Fibroblast of villous mesenchyme (primary cell): ENCODE measurements around the gene ZNF518A. TPM values are rescaled to one million over a fixed set of nuclear protein-coding genes. Genes with fewer than 3 reads are reported as not detected.

Experiments used
- DNase-seq: peaks from one replicate; pipeline ENCODE4 v3.0.0-alpha.2; 2010; ENCODE audit warnings: low read depth
- H3K4me3 ChIP-seq: 2 replicates; pipeline ENCODE4 v1.5.1; 2011; ENCODE audit warnings: low read depth, mild to moderate bottlenecking, low read length
- total RNA-seq: library from RNA; depleted of rRNA; stranded (reverse); fragments of >200 nt; gene quantifications from 2 replicates; pipeline ENCODE4 v1.2.3, GENCODE V29; 2012
- TF ChIP-seq, protein P1 (sequence below): IDR thresholded peaks from 2 replicates; pipeline ENCODE4 v1.5.1; 2012; ENCODE audit warnings: low read depth, mild to moderate bottlenecking, low read length; ENCODE audit not compliant: insufficient read depth

The ZNF518A gene
- total RNA-seq, 1 donor = 19.9 TPM

DNA sequence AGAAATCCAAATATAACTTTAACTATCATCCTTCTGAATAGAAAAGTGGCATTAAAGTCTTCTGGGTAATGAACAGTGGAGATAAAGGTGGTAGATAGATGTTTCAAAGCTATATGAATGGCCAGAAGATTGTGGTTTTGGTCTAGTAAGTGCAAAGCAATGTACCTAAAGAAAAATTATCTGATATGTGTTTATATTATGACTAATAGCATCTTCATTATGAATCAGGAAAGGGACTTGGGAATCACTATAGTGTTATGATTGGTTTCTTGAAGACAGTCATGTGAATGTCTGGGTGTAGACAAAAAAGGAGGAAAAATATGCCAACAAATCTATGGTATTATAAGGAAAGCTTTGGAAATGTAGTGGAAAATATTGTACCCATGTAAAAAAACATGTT lies 3.0 kb downstream of the ZNF518A start:
- no peak for DNase-seq
- TF ChIP-seq, protein P1, sequence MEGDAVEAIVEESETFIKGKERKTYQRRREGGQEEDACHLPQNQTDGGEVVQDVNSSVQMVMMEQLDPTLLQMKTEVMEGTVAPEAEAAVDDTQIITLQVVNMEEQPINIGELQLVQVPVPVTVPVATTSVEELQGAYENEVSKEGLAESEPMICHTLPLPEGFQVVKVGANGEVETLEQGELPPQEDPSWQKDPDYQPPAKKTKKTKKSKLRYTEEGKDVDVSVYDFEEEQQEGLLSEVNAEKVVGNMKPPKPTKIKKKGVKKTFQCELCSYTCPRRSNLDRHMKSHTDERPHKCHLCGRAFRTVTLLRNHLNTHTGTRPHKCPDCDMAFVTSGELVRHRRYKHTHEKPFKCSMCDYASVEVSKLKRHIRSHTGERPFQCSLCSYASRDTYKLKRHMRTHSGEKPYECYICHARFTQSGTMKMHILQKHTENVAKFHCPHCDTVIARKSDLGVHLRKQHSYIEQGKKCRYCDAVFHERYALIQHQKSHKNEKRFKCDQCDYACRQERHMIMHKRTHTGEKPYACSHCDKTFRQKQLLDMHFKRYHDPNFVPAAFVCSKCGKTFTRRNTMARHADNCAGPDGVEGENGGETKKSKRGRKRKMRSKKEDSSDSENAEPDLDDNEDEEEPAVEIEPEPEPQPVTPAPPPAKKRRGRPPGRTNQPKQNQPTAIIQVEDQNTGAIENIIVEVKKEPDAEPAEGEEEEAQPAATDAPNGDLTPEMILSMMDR = no peak
- H3K4me3 ChIP-seq = no peak overlapping the region

GRCh38 chr10:96136810-96137209 lies 6.7 kb downstream of the ZNF518A start:
- TF ChIP-seq, protein P1 = no peak

DNA sequence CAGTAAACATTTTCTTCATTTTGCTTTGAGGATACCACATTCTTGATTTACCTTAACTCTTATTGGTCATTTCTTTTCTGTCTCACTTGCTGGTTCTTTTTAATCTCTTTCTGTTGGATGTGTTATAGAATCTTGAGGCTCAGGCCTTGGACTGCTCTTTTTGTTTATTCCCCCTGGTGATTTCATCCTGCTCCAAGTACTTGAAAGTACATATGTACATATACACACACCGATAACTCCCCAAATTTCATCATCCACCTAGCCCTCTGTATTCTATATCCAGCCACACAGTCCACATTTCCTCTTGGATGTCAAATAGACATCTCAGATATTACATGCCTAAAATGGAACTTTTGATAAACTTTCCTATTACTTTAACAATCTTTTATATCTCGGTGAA lies 7.5 kb downstream of the ZNF518A start:
- H3K4me3 ChIP-seq = no peak overlapping the region
- TF ChIP-seq, protein P1 = no peak
- no peak for DNase-seq

More at GRCh38 chr10:96136810-96137209, 6.7 kb downstream of the ZNF518A start:
- no peak overlapping the region for H3K4me3 ChIP-seq
- DNase-seq = no peak

- no peak overlapping the region for H3K4me3 ChIP-seq
- no peak for DNase-seq
- TF ChIP-seq, protein P1 = no peak
Measured at GRCh38 chr10:96138102-96138501, 8.0 kb downstream of the ZNF518A start.

GRCh38 chr10:96152437-96152836 lies 22.3 kb downstream of the ZNF518A start:
- no peak for DNase-seq
- H3K4me3 ChIP-seq = no peak overlapping the region
- TF ChIP-seq, protein P1 = no peak

DNA sequence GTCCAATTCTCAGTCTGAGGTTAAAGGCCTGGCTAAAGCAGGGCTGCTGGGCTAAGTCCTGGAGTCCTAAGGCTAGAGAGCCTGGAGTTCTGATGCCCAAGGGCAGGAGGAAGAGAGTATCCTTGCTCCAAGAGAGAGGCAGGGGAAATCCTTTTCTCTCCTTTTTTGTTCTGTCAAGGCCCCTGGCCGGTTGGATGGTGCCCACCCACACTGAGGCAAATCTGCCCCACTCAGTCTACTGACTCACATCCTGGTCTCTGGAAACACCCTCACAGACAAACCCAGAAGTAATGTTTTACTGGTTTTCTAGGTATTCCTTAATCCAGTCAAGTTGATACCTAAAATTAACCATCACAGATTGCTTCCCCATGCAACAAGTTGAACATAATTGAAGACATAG lies 23.0 kb downstream of the ZNF518A start:
- H3K4me3 ChIP-seq = no peak overlapping the region
- TF ChIP-seq, protein P1 = no peak
- DNase-seq = no peak

DNA sequence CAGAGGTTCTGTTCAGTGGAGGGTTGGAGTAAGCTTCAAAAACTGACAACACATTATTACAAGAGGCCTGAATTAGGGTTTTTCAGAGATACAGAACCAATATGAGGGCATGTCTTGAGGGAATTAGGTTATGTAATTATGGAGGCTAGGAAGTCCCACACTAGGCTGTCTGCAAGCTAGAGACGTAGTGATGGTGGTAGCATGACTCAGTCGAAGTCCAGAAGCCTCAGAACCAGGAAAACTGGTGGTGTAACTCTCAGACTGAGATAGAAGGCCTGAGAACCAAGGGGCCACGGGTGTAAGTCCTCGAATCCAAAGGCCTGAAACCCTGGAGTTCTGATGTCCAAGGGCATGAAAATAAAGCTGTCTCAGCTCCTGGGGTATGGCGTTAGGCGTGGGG lies 35.6 kb downstream of the ZNF518A start:
- no peak for DNase-seq
- H3K4me3 ChIP-seq = no peak overlapping the region
- TF ChIP-seq, protein P1 = no peak
